VCaP (cell line): ENCODE data around the gene IQSEC3.

Experiments
- H3K27ac ChIP-seq: fragments of 450-650 bp; 2 replicates; pipeline ENCODE4 v1.5.1; 2017
- TF ChIP-seq, protein P1 (sequence below): fragments of 450-650 bp; conservative IDR thresholded peaks from 2 replicates; pipeline ENCODE4 v1.5.1; 2017; ENCODE audit warnings: mild to moderate bottlenecking, moderate library complexity

The IQSEC3 gene

DNA sequence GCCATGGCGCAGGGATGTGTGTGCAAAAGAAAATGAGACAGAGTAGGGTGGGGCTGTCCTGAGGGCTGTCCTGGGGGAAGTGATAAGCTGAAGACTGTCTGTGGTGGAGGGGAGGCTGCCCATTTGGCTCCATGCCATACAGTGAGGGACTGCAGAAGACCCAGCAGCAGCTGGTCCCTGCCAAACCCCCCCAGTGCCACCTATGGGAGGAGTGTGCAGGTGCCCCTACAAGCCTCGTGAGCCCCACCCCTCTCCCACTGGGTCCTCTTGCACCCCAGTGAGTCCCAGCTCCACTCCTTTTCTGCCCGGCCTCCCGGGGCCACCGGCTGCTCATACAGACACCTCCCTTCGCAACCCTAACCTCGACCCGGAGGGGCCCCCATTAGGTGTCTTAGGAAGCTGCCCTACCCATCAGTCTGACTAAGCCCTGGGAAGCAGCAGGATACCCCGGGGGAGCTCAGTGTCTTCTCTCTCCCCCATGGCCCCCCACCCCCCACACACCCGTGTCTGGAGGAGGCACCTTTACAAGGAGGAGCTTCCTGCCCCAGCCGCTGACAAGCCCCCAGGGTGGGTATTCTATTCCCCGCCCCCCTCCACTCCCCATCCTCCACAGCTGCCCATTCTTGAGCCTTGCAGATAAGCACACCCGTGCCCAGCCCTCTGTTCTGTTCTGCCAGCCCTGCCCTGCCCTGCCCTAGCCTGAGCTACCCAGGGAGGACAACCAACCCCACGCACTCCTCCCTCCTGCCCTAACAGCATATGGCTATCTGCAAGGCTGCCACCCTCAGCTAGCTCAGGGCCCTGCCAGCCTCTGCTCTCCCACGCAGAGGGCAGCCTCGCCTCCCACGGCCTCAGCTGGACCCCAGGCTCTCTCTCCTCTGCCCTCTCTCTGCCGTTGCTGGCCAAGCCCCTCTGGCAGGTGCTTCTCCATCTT is 105.4 kb downstream of the IQSEC3 start:
- TF ChIP-seq, protein P1, sequence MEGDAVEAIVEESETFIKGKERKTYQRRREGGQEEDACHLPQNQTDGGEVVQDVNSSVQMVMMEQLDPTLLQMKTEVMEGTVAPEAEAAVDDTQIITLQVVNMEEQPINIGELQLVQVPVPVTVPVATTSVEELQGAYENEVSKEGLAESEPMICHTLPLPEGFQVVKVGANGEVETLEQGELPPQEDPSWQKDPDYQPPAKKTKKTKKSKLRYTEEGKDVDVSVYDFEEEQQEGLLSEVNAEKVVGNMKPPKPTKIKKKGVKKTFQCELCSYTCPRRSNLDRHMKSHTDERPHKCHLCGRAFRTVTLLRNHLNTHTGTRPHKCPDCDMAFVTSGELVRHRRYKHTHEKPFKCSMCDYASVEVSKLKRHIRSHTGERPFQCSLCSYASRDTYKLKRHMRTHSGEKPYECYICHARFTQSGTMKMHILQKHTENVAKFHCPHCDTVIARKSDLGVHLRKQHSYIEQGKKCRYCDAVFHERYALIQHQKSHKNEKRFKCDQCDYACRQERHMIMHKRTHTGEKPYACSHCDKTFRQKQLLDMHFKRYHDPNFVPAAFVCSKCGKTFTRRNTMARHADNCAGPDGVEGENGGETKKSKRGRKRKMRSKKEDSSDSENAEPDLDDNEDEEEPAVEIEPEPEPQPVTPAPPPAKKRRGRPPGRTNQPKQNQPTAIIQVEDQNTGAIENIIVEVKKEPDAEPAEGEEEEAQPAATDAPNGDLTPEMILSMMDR, result no peak
- H3K27ac ChIP-seq, result no peak overlapping the region

DNA sequence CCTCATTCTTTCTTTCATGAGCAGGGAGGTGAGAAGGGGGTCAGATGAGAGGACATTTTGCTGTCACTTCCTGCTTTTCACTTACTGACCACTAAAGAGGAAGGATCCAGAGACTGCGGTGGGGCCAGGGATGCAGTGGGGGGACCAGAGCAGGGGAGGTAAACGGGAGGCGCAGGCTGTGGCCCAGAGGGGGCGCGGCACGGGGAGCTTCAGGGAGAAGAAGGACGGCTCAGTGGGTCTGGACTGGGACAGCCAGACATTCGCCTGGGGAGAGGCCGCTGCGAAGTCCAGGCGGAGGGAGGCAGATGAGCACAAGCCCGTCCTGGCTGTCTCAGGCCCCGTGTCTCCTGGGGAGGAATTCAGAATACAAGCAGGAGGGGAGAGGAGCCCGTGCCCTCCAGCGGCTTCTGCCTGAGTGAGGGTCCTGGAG is 106.2 kb downstream of the IQSEC3 start:
- TF ChIP-seq, protein P1, result no peak
- H3K27ac ChIP-seq, result no peak overlapping the region

DNA sequence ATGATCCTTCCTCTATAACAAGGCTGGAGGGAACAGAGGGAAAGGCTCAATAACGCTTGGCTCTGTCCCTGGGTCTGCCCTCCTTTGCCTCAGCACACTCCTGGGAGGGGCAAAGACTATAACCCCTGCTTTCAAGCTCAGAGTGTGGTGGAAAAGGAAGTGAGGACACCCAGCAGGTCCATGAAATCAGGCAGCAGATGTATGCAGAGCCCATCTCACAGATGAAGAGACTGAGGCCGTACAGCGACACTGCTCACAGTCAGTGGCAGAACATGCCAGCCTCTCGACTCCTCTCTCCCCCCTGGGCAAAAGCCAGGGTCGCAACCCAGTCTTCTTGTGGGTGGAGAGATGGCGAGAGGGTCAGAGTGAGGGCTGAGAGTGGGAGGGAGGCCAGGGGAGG is 107.6 kb downstream of the IQSEC3 start:
- TF ChIP-seq, protein P1, result no peak
- no peak overlapping the region for H3K27ac ChIP-seq

DNA sequence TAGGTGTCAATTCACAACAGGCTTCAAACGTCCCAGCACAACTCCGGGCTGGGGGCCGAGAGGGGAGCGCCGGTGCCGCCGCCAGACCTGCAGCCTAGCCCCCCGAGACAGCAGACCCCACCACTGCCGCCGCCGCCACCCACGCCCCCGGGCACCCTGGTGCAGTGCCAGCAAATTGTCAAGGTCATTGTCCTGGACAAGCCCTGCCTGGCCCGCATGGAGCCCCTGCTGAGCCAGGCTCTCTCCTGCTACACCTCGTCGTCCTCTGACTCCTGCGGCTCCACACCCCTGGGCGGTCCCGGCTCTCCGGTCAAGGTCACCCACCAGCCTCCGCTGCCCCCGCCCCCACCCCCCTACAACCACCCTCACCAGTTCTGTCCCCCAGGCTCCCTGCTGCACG is 108.0 kb downstream of the IQSEC3 start:
- TF ChIP-seq, protein P1, result no peak

DNA sequence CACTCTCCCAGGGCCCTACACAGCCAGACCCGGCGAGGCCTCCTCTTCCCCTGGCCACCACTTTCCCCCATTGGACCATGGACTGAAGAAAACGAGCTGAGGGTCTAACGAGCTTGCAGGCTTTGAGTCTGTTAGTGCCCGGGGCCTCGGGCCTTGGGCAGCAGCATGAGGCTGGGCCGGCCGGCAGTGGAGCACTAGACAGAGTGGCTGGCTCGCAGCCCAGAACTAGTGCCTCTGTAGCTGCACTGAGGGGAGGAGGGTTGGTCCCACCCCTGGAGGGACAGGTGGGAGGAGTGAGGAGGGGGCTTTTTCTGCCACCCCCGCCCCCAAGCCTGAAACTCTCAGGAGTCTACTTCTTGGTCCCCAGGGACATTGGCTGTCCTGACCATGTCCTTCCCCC is 108.7 kb downstream of the IQSEC3 start:
- H3K27ac ChIP-seq, result peak overlapping the region; percentile 15; the same call in 1 of the 2 replicates
- TF ChIP-seq, protein P1, result no peak

More for the DNA sequence above, 108.0 kb downstream of the IQSEC3 start:
- H3K27ac ChIP-seq, result no peak overlapping the region

DNA sequence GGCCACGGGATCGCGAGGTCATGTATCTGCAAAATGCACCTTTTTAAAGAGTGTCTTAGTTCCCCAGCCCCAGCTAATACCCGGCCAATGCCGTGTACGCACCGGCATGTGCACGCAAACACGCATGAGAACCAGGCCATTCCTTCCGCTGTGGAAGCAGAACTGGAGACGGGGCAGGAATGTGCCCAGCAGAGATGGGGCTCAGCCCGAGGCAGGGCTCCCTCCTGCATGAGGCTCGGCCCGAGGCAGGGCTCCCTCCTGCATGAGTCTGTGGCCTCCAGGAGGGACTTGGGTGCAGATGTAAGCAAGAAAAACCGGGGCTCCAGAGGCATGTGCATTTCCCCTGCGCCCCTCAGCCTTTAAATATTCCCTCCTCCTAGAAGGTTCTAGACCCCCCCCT is 109.2 kb downstream of the IQSEC3 start:
- no peak overlapping the region for H3K27ac ChIP-seq
- TF ChIP-seq, protein P1, result no peak

DNA sequence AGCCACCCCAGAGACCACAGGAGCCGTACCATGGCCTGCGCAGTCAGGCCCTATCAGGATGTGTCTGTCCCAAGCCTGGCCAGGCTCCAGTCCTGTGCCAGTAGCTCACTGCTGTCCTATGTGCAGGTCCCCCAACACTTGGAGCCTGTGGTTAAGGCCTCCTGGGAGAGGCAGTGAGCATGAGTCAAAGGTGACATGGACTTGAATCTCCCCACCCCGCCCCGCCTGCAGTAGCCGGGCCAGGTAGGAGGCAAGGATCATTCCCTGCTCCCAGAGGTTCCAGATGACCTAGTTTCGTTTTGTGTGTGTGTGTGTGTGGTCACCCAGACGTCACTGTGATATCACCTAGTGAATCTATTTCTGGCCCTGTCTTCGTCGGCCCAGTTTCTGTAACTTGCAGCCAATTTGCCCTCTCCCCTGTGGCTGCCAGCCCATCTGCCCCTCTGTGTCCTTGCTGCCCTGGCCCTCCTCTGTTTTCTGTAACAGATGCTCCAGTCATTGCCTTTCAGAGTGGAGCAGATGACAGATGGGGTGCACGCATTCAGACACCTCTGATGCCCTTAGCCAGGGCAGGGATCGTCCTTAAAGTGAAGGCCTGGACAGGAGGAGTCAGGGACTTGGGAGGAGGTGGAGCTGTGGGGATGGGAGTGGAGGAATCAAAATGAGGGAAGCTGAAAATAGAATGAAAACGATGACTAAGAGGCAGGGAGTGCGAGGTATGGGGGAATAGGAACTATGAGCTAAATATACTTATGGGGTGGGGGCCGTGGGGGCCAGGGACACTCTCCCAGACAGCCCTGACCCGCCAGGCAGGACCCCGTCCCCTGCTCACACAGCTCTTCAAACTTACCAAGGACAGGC is 110.0 kb downstream of the IQSEC3 start:
- TF ChIP-seq, protein P1, result no peak
- H3K27ac ChIP-seq, result no peak overlapping the region
